ENCODE data around the gene SSBP3. TPM values are rescaled to one million over a fixed set of nuclear protein-coding genes. Genes with fewer than 3 reads are reported as not detected.
A peak's percentile ranks its signal among the peaks of the same experiment; 100 is the strongest.

SSBP3 gene
- total and polyA plus RNA-seq, 4 donors = 23.3 to 108 (median 66.3) TPM

- no peak for DNase-seq (ENCODE audit: low read depth in 4 of 6, low spot score in 6 of 6)
- no peaks in the 10 kb centered on the region for H3K27me3 ChIP-seq (ENCODE audit: control insufficient read depth, insufficient read depth, low read length)
- no peak overlapping the region for H3K4me3 ChIP-seq (ENCODE audit: low read depth, low read length)
- no peaks in the 10 kb centered on the region for H3K9me3 ChIP-seq (ENCODE audit: control insufficient read depth, insufficient read depth, low read length)
- H3K4me1 ChIP-seq (ENCODE audit: control insufficient read depth, insufficient read depth, low read length) = peaks cover 26% of the 10 kb centered on the region
- H3K27ac ChIP-seq (ENCODE audit: low read depth, low read length) = no peak overlapping the region
- WGBS (ENCODE audit: insufficient coverage) = 96% methylated on average over 9 of the region's 9 CpGs
- peaks cover 30% of the 10 kb centered on the region for H3K36me3 ChIP-seq (ENCODE audit: control insufficient read depth, insufficient read depth, low read length)
These were observed 127.2 kb downstream of the SSBP3 start for GRCh38 chr1:54278941-54279422.

GRCh38 chr1:54277451-54278341 lies 128.5 kb downstream of the SSBP3 start:
- 78% methylated on average over 3 of the region's 4 CpGs for WGBS (ENCODE audit: insufficient coverage)
- Histone ChIP-seq H3K4me1 (ENCODE audit: control insufficient read depth, insufficient read depth, low read length) (peaks cover 39% of the 10 kb centered on the region), H3K27me3 (ENCODE audit: control insufficient read depth, insufficient read depth, low read length) (no peaks in the 10 kb centered on the region), H3K36me3 (ENCODE audit: control insufficient read depth, insufficient read depth, low read length) (peaks cover 30% of the 10 kb centered on the region), H3K4me3 (ENCODE audit: low read depth, low read length) (no peak overlapping the region), H3K27ac (ENCODE audit: low read depth, low read length) (no peak overlapping the region), H3K9me3 (ENCODE audit: control insufficient read depth, insufficient read depth, low read length) (no peaks in the 10 kb centered on the region)
- no peak for DNase-seq (ENCODE audit: low read depth in 4 of 6, low spot score in 6 of 6)

GRCh38 chr1:54276617-54277450 lies 129.4 kb downstream of the SSBP3 start:
- peaks cover 30% of the 10 kb centered on the region for H3K36me3 ChIP-seq (ENCODE audit: control insufficient read depth, insufficient read depth, low read length)
- H3K4me1 ChIP-seq (ENCODE audit: control insufficient read depth, insufficient read depth, low read length) = peaks cover 40% of the 10 kb centered on the region
- no peak for DNase-seq (ENCODE audit: low read depth in 4 of 6, low spot score in 6 of 6)
- H3K4me3 ChIP-seq (ENCODE audit: low read depth, low read length) = no peak overlapping the region
- no peak overlapping the region for H3K27ac ChIP-seq (ENCODE audit: low read depth, low read length)
- H3K27me3 ChIP-seq (ENCODE audit: control insufficient read depth, insufficient read depth, low read length) = no peaks in the 10 kb centered on the region
- H3K9me3 ChIP-seq (ENCODE audit: control insufficient read depth, insufficient read depth, low read length) = no peaks in the 10 kb centered on the region
- 90% methylated on average over 9 of the region's 11 CpGs for WGBS (ENCODE audit: insufficient coverage)

- H3K27ac ChIP-seq (ENCODE audit: low read depth, low read length) = peak overlapping the region; percentile 64
- DNase-seq (ENCODE audit: low read depth in 4 of 6, low spot score in 6 of 6) = peak in 2 of 6 donors; percentile 46 to 73
These were observed 130.8 kb downstream of the SSBP3 start for GRCh38 chr1:54275349-54275748.

GRCh38 chr1:54274881-54275280 lies 131.3 kb downstream of the SSBP3 start:
- Histone ChIP-seq H3K27ac (ENCODE audit: low read depth, low read length) (peak overlapping the region; percentile 64), H3K27me3 (ENCODE audit: control insufficient read depth, insufficient read depth, low read length) (no peaks in the 10 kb centered on the region), H3K4me3 (ENCODE audit: low read depth, low read length) (no peak overlapping the region), H3K9me3 (ENCODE audit: control insufficient read depth, insufficient read depth, low read length) (no peaks in the 10 kb centered on the region), H3K4me1 (ENCODE audit: control insufficient read depth, insufficient read depth, low read length) (peaks cover 55% of the 10 kb centered on the region), H3K36me3 (ENCODE audit: control insufficient read depth, insufficient read depth, low read length) (peaks cover 15% of the 10 kb centered on the region)
- WGBS (ENCODE audit: insufficient coverage) = 59% methylated on average over 11 of the region's 11 CpGs
- DNase-seq (ENCODE audit: low read depth in 4 of 6, low spot score in 6 of 6) = no peak

More at GRCh38 chr1:54275349-54275748, 130.8 kb downstream of the SSBP3 start:
- no peak overlapping the region for H3K4me3 ChIP-seq (ENCODE audit: low read depth, low read length)
- peaks cover 54% of the 10 kb centered on the region for H3K4me1 ChIP-seq (ENCODE audit: control insufficient read depth, insufficient read depth, low read length)
- H3K9me3 ChIP-seq (ENCODE audit: control insufficient read depth, insufficient read depth, low read length) = no peaks in the 10 kb centered on the region
- peaks cover 19% of the 10 kb centered on the region for H3K36me3 ChIP-seq (ENCODE audit: control insufficient read depth, insufficient read depth, low read length)
- no peaks in the 10 kb centered on the region for H3K27me3 ChIP-seq (ENCODE audit: control insufficient read depth, insufficient read depth, low read length)
- WGBS (ENCODE audit: insufficient coverage) = 33% methylated on average over 3 of the region's 3 CpGs

- Histone ChIP-seq H3K27ac (ENCODE audit: low read depth, low read length) (peak overlapping the region; percentile 64), H3K27me3 (ENCODE audit: control insufficient read depth, insufficient read depth, low read length) (no peaks in the 10 kb centered on the region), H3K4me3 (ENCODE audit: low read depth, low read length) (no peak overlapping the region), H3K9me3 (ENCODE audit: control insufficient read depth, insufficient read depth, low read length) (no peaks in the 10 kb centered on the region), H3K4me1 (ENCODE audit: control insufficient read depth, insufficient read depth, low read length) (peaks cover 60% of the 10 kb centered on the region), H3K36me3 (ENCODE audit: control insufficient read depth, insufficient read depth, low read length) (peaks cover 11% of the 10 kb centered on the region)
- 73% methylated on average over 8 of the region's 8 CpGs for WGBS (ENCODE audit: insufficient coverage)
- DNase-seq (ENCODE audit: low read depth in 4 of 6, low spot score in 6 of 6) = no peak
These were observed 131.7 kb downstream of the SSBP3 start for GRCh38 chr1:54274448-54274847.

- DNase-seq (ENCODE audit: low read depth in 4 of 6, low spot score in 6 of 6) = no peak
- Histone ChIP-seq H3K4me1 (ENCODE audit: control insufficient read depth, insufficient read depth, low read length) (peaks cover 65% of the 10 kb centered on the region), H3K27ac (ENCODE audit: low read depth, low read length) (peak overlapping the region; percentile 95), H3K27me3 (ENCODE audit: control insufficient read depth, insufficient read depth, low read length) (no peaks in the 10 kb centered on the region), H3K4me3 (ENCODE audit: low read depth, low read length) (no peak overlapping the region), H3K9me3 (ENCODE audit: control insufficient read depth, insufficient read depth, low read length) (no peaks in the 10 kb centered on the region), H3K36me3 (ENCODE audit: control insufficient read depth, insufficient read depth, low read length) (peaks cover 10% of the 10 kb centered on the region)
- WGBS (ENCODE audit: insufficient coverage) = no CpG with 5 or more reads among the region's 5 CpGs
These were observed 132.4 kb downstream of the SSBP3 start for GRCh38 chr1:54273795-54274163.

GRCh38 chr1:54273092-54273794 lies 133.0 kb downstream of the SSBP3 start:
- WGBS (ENCODE audit: insufficient coverage) = 7% methylated on average over 18 of the region's 22 CpGs
- Histone ChIP-seq H3K4me1 (ENCODE audit: control insufficient read depth, insufficient read depth, low read length) (peaks cover 70% of the 10 kb centered on the region), H3K36me3 (ENCODE audit: control insufficient read depth, insufficient read depth, low read length) (peaks cover 6% of the 10 kb centered on the region), H3K4me3 (ENCODE audit: low read depth, low read length) (peak overlapping the region; percentile 21), H3K27ac (ENCODE audit: low read depth, low read length) (peak overlapping the region; percentile 95), H3K27me3 (ENCODE audit: control insufficient read depth, insufficient read depth, low read length) (no peaks in the 10 kb centered on the region), H3K9me3 (ENCODE audit: control insufficient read depth, insufficient read depth, low read length) (no peaks in the 10 kb centered on the region)
- peak; percentile 65 to 95 (median 82) for DNase-seq (ENCODE audit: low read depth in 4 of 6, low spot score in 6 of 6)

GRCh38 chr1:54272772-54273091 lies 133.5 kb downstream of the SSBP3 start:
- Histone ChIP-seq H3K27me3 (ENCODE audit: control insufficient read depth, insufficient read depth, low read length) (no peaks in the 10 kb centered on the region), H3K4me1 (ENCODE audit: control insufficient read depth, insufficient read depth, low read length) (peaks cover 75% of the 10 kb centered on the region), H3K9me3 (ENCODE audit: control insufficient read depth, insufficient read depth, low read length) (no peaks in the 10 kb centered on the region), H3K36me3 (ENCODE audit: control insufficient read depth, insufficient read depth, low read length) (peaks cover 3% of the 10 kb centered on the region), H3K27ac (ENCODE audit: low read depth, low read length) (peak overlapping the region; percentile 95), H3K4me3 (ENCODE audit: low read depth, low read length) (peak overlapping the region; percentile 21)
- WGBS (ENCODE audit: insufficient coverage) = 8% methylated on average over 1 of the region's 4 CpGs
- DNase-seq (ENCODE audit: low read depth in 4 of 6, low spot score in 6 of 6) = no peak

All from spinal cord (tissue), 10 donors.